Transverse colon (tissue), 4 donors: ENCODE measurements around the gene MRPL1. TPM values are rescaled to one million over a fixed set of nuclear protein-coding genes. Genes with fewer than 3 reads are reported as not detected.

Experiments used
- DNase-seq: peaks from one replicate; pipeline ENCODE4 v3.0.0-alpha.2; 2019
- H3K27ac ChIP-seq, 4 donors: fragments of 200-600 bp; sonication (generic); 2 replicates each; pipeline ENCODE4 v1.5.1; 2016 to 2018; ENCODE audit warnings: inconsistent platforms in 4 of 4
- H3K27me3 ChIP-seq: fragments of 200-600 bp; sonication (generic); 2 replicates; pipeline ENCODE4 v1.5.1; 2017; ENCODE audit warnings: inconsistent platforms
- H3K36me3 ChIP-seq, 4 donors: fragments of 200-600 bp; sonication (generic); 2 replicates each; pipeline ENCODE4 v1.5.1; 2017 to 2019; ENCODE audit warnings: inconsistent platforms in 4 of 4
- H3K4me1 ChIP-seq, 4 donors: fragments of 200-600 bp; sonication (generic); 2 replicates each; pipeline ENCODE4 v1.5.1; 2017 to 2020; ENCODE audit warnings: inconsistent platforms in 4 of 4
- H3K4me3 ChIP-seq, 4 donors: fragments of 200-600 bp; sonication (generic); 1 replicate in 1 of 4; 2 replicates in 3 of 4; pipeline versions ENCODE4 v1.5.1 to v1.6.1; 2017 to 2019; ENCODE audit warnings: inconsistent platforms in 4 of 4
- H3K9me3 ChIP-seq, 2 donors: fragments of 200-600 bp; sonication (generic); 2 replicates each; pipeline ENCODE4 v1.5.1; 2017 to 2019; ENCODE audit warnings: inconsistent platforms in 2 of 2
- EP300 ChIP-seq: sonication (generic); formaldehyde crosslinking; IDR thresholded peaks from one replicate; pipeline ENCODE4 v1.6.1; 2017; ENCODE audit warnings: antibody characterized with exemption, low read depth
- POLR2A ChIP-seq: fragments of 450-650 bp; IDR thresholded peaks from one replicate; pipeline ENCODE4 v1.6.1; 2016; ENCODE audit warnings: antibody characterized with exemption, mild to moderate bottlenecking, moderate library complexity
- POLR2AphosphoS5 ChIP-seq, 3 donors: sonication (generic); formaldehyde crosslinking; IDR thresholded peaks; one replicate each; pipeline ENCODE4 v1.6.1; 2016; ENCODE audit warnings: antibody characterized with exemption in 3 of 3
- WGBS, 2 donors: methylation state at CpG; one replicate each; pipeline ENCODE4 v1.1.5; 2018; ENCODE audit warnings: low coverage in 1 of 2; 5-methylcytosine and 5-hydroxymethylcytosine counted together
- in situ Hi-C, 4 donors: fragments of 200-750 bp; cut with MboI; loops; one replicate each; pipeline versions ENCODE4 v1.15.0 to v1.15.1; 2017; ENCODE audit warnings: low sequenced_read_pairs in 3 of 4, low pct_ligation_motif_present in 1 of 4, low pct_unique_long_range_greater_than_20kb in 1 of 4
- intact Hi-C: fragments of 100-400 bp; cut with DNase I; formaldehyde crosslinking; loops from one replicate; pipeline ENCODE4 v1.15.1; 2023; ENCODE audit warnings: low total_unique reads
- total RNA-seq, 4 donors: library from RNA; depleted of rRNA; stranded (reverse); fragments of >200 nt; gene quantifications; one replicate each; pipeline ENCODE4 v1.1.0, GENCODE V29; 2016
- TF ChIP-seq, protein P1 (sequence below), 5 experiments: fragments of 200-600 bp in 3 of 5; fragments of 450-650 bp in 2 of 5; sonication (generic) in 3 of 5; IDR thresholded peaks; 1 replicate in 2 of 5; 2 replicates in 3 of 5; pipeline ENCODE4 v1.5.1; 2016 to 2017; ENCODE audit warnings: antibody characterized with exemption in 5 of 5, inconsistent platforms in 3 of 5, mild to moderate bottlenecking in 2 of 5, moderate library complexity in 1 of 5

The MRPL1 gene
- total RNA-seq, 4 donors from 2014 or later, result 3.7 to 31.8 (median 19.6) TPM

DNA sequence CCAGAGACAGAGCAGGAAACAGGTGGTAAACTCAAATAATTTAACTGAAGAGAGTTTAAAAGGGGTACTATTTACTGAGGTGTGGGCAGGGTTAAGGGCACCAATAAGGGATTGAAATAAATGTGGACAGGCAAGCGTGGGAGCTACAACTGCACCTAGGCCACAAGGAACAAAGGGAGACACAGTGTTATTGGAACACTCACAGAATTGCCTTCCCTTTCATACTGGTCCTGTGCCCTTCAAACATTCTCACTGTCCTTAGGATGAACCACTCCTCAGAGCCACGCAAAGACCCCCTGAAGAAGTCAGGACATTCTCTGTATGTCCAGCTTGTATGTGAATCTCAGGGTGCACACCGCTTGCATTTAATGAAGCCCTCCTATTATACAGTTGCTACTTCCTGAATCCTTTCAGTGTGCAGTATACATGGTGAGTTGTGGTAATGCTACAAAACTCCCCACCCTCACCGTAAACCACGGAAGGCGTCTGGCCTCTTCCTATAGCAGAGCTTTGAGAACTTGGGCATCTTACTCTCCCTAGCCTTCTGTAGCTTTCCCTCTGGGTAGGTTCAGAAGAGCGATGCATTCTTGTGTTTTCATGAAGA lies 9.6 kb upstream of the MRPL1 start:
- 60 to 67% methylated on average over 7 of the region's 7 CpGs for WGBS, 2 donors
- peak; percentile 39 for DNase-seq
- no peaks in the 10 kb centered on the region for H3K4me1 ChIP-seq
- H3K27ac ChIP-seq, result peak overlapping the region in 2 of 4 donors; percentile 29 to 72
- H3K9me3 ChIP-seq, result no peaks in the 10 kb centered on the region
- no peaks in the 10 kb centered on the region for H3K27me3 ChIP-seq
- in situ Hi-C loops (no loop called here), intact Hi-C loops (no loop called here)
- TF ChIP-seq POLR2A, result peak; percentile 16
- peak in 1 of 3 donors; percentile 9 for TF ChIP-seq POLR2AphosphoS5 (IDR thresholded peaks at IDR 0.05)
- TF ChIP-seq, protein P1, sequence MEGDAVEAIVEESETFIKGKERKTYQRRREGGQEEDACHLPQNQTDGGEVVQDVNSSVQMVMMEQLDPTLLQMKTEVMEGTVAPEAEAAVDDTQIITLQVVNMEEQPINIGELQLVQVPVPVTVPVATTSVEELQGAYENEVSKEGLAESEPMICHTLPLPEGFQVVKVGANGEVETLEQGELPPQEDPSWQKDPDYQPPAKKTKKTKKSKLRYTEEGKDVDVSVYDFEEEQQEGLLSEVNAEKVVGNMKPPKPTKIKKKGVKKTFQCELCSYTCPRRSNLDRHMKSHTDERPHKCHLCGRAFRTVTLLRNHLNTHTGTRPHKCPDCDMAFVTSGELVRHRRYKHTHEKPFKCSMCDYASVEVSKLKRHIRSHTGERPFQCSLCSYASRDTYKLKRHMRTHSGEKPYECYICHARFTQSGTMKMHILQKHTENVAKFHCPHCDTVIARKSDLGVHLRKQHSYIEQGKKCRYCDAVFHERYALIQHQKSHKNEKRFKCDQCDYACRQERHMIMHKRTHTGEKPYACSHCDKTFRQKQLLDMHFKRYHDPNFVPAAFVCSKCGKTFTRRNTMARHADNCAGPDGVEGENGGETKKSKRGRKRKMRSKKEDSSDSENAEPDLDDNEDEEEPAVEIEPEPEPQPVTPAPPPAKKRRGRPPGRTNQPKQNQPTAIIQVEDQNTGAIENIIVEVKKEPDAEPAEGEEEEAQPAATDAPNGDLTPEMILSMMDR (IDR thresholded peaks at IDR 0.05), result no peak
- no peak for TF ChIP-seq EP300
- H3K36me3 ChIP-seq, result no peaks in the 10 kb centered on the region
- H3K4me3 ChIP-seq, result no peak overlapping the region

DNA sequence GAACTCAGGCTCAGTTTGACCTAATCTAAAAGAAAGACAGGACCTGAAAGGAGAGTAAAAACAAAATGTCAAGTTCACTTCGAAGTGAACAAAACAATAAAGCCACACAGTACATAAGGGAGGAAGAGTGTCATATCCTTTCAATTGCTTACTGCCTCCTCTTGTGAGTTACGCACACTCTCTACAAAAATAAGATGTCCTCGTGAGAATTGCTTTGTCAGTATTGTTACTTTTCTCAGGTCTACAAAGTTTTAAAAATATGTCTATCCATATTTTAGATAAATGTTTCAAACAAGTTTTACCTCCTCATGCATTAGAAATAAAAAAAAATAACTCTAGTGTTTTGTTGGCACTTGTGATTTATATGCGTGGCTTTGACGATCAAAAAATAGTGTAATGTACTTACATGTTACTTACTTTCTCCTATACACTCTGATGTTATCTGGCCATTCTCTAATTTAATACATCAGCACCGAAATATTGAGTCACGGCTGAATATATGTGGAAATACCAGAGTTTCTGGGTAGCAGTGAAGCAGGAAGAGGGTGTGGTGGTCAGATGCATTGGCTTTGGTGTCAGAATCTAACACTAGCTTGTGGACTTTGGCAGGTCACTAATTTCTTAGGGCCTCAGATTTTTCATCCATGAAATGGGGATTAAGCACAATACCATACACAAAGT lies 8.1 kb upstream of the MRPL1 start:
- Histone ChIP-seq H3K27me3 (no peaks in the 10 kb centered on the region), H3K4me1 (peaks cover 0 to 10% (median 0%) of the 10 kb centered on the region in 4 donors), H3K27ac (peak overlapping the region; percentile 10 to 72 (median 49)), H3K4me3 (no peak overlapping the region), H3K9me3 (no peaks in the 10 kb centered on the region), H3K36me3 (no peaks in the 10 kb centered on the region)
- no peak for DNase-seq
- in situ Hi-C loops (no loop called here), intact Hi-C loops (no loop called here)
- TF ChIP-seq POLR2AphosphoS5 (IDR thresholded peaks at IDR 0.05) (peak in 2 of 3 donors; percentile 39 to 61), EP300 (no peak), POLR2A (peak; percentile 37)
- TF ChIP-seq, protein P1 (IDR thresholded peaks at IDR 0.05), result no peak
- 63 to 72% methylated on average over 7 of the region's 7 CpGs for WGBS, 2 donors

DNA sequence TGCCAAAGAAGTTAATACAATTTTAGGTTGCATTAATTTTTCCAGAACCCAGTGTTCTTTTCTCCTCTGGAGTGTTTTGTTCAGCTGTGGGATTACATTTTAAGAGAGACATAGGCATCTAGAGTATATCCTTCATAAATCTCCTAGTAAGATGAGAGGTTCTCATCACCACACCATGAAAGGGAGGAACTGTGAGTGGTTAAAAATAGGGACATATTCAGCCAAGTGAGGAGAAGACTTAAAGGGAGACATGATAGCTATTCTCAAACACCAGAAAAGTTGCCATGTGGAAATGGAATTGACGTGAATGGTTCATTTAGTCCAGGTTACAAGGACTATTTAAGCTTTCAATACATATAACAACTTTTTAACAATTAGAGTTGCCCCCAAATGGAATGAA lies 6.5 kb upstream of the MRPL1 start:
- TF ChIP-seq, protein P1 (IDR thresholded peaks at IDR 0.05), result no peak
- no peak for TF ChIP-seq POLR2AphosphoS5 (IDR thresholded peaks at IDR 0.05)
- TF ChIP-seq POLR2A, result no peak
- no peak for TF ChIP-seq EP300
- WGBS, 2 donors, result 92 to 100% methylated on average over 1 of the region's 1 CpG
- DNase-seq, result no peak
- Histone ChIP-seq H3K36me3 (no peaks in the 10 kb centered on the region), H3K27me3 (no peaks in the 10 kb centered on the region), H3K4me1 (peaks cover 0 to 10% (median 0%) of the 10 kb centered on the region in 4 donors), H3K4me3 (no peak overlapping the region), H3K27ac (no peak overlapping the region), H3K9me3 (no peaks in the 10 kb centered on the region)
- intact Hi-C loops, result no loop called here
- in situ Hi-C loops, result no loop called here

DNA sequence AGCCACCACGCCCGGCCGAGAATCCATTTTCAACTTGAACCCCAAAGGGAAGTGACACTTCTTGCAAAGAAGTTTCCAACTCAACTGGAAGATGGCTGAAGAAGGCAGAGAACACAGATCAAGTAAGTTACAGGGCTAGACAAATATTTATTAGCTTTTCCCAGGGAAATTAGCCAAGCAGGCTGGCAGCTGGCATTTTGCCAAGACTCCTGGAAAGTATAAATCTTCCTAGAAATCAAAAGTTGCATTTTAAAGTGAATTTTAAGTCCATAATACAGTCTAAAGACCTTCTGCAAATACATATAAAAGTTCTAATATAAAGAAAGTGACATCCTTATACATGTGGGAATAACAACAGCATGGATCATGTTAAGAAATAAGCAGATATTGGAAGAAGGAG lies 3.4 kb upstream of the MRPL1 start:
- DNase-seq, result no peak
- Histone ChIP-seq H3K4me1 (peaks cover 0 to 25% (median 12%) of the 10 kb centered on the region in 4 donors), H3K27ac (no peak overlapping the region), H3K36me3 (no peaks in the 10 kb centered on the region), H3K4me3 (no peak overlapping the region), H3K27me3 (no peaks in the 10 kb centered on the region), H3K9me3 (no peaks in the 10 kb centered on the region)
- 73% methylated on average over 3 of the region's 3 CpGs; no CpG with 5 or more reads in 1 of the 2 donors for WGBS, 2 donors
- no peak for TF ChIP-seq POLR2AphosphoS5 (IDR thresholded peaks at IDR 0.05)
- TF ChIP-seq EP300, result no peak
- no peak for TF ChIP-seq POLR2A
- TF ChIP-seq, protein P1 (IDR thresholded peaks at IDR 0.05), result no peak
- intact Hi-C loops, result no loop called here
- in situ Hi-C loops, result no loop called here
